ENCODE results near the gene OR4K2.
"Not testable (repeated sequence)": the region's sequence is repeated elsewhere in the genome, so short reads cannot be mapped to it uniquely, and the experiment has no call there.

OR4K2 gene

DNA sequence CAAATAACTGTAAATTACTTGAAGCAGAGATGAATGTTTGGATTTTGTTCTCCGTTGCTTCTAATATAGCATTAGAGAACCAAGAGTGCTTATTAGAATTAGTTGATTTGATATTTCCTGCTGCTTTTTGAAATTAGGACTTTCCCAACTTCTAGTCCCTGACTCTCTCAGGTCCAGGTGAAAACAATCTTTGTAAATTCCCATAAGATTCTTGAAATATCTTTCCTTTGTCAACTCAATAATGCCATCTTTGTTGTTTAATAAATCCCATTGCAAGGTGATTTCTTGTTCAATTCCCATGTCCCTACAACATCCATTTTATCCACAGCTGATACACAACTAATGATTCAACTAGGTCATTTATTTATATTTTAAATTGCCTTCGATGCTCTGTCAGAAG, at the start of gene OR4K2:
OR4K2 (plus strand) TSS at position 301 of the 400 bp plus-strand sequence. CDS start 1,126 bp downstream, outside the sequence.
- DNase-seq, result no peak

- DNase-seq, result not testable (repeated sequence)
These were observed 47.2 kb upstream of the OR4K2 start for GRCh38 chr14:19827626-19828244.

- DNase-seq, result no peak
These were observed 46.6 kb upstream of the OR4K2 start for GRCh38 chr14:19828314-19828713.

DNA sequence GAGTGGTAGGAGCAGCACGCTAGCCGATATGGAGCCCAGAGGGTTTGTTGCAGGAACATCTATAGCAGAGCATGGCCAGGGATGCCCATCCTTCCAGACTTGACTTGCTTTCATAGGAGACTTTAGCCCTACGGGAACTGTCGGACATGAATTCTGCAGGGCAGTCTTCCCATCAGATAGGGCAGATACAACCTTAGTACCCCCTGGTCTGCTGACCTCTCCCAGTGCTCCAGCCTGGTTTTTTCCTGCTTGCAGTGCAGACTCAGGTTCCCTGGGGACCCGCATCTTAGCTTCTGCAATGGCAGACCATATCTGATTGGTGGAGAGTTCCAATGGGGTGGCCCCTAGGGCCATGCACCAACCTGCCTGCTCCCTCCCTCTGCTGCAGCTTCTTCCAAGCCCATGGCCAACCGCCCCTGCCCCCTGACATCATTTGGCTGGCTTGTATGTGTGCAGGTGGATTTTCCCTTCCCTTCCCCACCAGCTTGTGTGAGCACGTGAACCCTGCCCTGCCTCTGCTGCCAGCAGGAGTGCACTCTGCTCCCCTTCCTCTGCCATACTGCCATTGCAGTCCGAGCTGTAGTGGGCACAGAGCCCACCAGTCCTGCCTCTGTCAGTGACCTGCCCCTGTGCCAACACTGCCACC, 40.6 kb upstream of the OR4K2 start:
- not testable (repeated sequence) for DNase-seq

DNA sequence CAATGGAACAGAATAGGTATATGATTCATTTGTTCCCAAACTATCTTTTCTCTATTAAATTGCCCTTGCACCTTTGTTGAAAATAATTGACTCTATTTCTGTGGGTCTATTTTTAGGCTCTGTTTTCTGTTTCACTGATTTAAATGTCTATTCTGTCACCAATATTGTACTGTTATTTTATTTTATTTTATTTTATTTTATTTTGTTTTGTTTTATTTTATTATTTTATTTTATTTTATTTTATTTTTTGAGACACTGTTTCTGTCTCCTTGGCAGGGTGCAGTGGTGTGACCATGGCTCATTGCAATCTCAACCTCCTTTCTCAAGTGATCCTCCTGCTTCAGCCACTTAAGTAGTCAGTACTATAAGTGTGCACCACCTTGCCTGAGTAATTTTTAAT, 36.5 kb upstream of the OR4K2 start:
- no peak for DNase-seq

- no peak for DNase-seq
These were observed 23.6 kb upstream of the OR4K2 start for GRCh38 chr14:19851365-19851764.

DNA sequence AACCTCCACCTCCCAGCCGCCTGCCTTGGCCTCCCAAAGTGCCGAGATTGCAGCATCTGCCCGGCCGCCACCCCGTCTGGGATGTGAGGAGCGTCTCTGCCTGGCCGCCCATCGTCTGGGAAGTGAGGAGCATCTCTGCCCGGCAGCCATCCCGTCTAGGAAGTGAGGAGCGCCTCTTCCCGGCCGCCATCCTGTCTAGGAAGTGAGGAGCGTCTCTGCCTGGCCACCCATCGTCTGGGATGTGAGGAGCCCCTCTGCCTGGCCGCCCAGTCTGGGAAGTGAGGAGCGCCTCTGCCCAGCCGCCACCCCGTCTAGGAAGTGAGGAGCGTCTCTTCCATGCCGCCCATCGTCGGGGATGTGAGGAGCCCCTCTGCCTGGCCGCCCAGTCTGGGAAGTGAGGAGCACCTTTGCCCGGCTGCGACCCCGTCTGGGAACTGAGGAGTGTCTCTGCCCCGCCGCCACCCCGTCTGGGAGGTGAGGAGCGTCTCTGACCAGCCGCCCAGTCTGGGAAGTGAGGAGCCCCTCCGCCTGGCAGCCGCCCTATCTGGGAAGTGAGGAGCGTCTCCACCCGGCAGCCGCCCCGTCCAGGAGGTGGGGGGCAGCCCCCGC, 8.8 kb upstream of the OR4K2 start:
- DNase-seq, result not testable (repeated sequence)

DNA sequence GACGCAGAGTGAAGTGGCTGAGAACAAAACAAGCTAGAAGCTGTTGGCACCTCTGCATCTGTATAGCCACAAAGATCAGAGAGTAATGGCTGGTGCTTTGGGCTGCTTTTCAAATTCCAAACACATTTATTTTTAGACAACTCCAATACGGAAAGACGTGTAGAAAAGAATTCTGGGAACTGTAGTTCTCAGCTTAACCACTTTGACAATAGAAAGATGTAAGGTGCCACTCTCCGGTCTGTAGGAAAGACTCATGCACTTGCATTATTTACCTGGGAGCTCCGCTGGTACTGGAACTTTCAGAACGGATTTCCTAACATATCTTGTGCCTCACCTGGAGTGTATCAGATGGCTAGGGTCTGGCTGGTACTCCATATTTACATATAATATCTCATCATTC, 1.8 kb upstream of the OR4K2 start:
- no peak for DNase-seq

DNA sequence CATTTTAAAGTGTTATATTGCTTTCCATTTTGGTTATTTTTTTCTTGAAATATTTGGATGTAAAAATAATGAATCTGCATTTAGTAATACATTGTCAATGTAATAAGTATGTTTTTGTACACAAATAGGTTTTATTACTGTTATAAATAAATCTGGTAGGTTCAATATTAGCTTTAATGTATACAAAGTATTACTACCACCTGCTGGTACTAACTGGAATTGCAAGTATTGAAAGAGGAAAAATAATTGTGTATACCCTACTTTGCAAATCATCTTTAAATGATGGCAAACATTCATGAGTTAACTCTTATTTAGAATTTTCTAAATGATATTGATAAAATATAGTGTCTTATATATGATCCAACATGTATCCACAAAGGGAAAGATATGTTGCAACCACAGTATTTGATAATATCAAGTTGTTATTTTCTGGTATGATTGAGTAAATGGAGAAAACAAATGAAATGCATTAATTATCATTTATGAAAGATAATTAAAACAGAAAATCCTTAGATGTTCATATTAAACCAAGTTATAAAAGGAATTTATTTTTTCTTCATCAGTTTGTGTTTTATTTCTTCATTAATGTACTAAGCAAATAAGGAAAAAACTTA, 3.2 kb downstream of the OR4K2 start:
- no peak for DNase-seq

DNA sequence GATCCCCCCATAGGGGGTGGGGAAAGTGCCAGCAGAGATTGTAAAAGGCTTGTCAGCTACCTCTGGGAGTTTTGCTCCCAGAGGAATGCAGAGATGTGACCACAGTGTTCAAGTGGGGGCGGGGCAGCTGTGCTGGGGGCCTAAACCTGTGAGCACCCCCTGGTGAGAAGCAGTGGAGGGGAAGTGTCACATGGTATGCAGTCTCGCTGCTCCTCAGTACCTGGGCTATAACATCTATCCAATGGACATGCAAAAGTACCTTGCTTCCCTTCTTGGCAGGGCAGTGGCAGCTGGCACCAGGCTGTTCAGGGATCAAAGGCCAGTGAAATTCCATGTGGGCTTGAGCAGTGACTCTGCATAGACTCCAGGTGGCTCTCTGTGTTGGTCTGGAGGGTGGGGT, 20.3 kb downstream of the OR4K2 start:
- DNase-seq, result no peak

DNA sequence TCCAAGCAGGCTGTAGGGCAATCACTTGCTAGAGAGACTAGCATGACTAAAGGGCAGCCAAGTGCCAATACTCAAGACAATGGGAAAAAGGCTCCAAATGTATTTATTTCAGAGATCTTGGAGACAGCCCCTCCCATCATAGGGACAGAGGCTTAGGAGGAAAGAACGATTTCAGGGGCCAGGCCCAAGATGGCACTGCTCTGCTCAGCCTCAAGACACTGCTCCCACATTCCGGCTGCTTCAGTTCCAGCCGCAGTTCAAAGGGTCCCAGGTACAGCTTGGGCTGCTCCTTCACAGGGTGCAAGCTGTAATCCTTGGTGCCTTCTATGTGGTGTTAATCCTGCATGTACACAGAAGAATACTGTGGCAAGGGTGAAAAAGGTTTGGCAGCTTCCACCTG, 26.1 kb downstream of the OR4K2 start:
- no peak for DNase-seq

GRCh38 chr14:19902409-19902808, 27.5 kb downstream of the OR4K2 start:
- no peak for DNase-seq

GRCh38 chr14:19906665-19907064, 31.7 kb downstream of the OR4K2 start:
- no peak for DNase-seq

DNA sequence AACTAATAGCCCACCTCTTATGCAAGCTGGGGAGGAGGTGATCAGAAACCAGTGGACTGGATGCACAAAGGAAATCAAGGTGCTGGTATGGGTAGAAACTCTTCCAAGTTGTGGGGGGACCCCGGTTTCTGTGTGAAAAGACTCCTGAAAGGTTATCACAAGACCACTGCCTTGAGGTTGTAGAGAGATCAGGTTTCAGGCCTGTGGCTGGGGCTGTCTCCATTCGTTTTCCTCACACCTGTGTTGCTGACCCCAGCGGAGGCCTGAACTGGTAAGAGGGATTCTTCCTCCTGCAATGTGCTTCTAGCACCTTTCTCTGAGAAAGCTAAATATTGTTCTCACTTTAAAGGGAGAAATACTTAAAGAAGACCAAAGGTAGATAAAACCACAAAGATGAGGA, 36.2 kb downstream of the OR4K2 start:
- no peak for DNase-seq

DNA sequence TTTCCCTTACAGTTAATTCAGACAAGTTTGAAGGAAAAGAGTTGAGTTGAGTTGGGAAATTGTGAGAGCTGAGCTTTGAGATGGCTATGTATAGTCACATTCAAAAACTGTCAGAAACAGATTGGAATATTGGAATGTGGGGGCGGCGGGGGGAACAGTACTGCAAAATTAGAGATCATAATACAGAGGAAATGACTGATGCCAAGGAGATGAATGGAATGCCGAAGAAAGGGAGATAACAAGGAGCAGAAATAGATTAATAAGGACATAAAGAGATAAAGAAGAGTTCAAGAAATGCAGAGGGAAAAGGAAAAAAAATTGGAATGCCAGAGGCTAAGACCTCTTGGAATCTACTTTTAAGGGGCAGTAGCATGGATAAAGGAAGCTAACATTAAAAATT, 42.3 kb downstream of the OR4K2 start:
- DNase-seq, result no peak

DNA sequence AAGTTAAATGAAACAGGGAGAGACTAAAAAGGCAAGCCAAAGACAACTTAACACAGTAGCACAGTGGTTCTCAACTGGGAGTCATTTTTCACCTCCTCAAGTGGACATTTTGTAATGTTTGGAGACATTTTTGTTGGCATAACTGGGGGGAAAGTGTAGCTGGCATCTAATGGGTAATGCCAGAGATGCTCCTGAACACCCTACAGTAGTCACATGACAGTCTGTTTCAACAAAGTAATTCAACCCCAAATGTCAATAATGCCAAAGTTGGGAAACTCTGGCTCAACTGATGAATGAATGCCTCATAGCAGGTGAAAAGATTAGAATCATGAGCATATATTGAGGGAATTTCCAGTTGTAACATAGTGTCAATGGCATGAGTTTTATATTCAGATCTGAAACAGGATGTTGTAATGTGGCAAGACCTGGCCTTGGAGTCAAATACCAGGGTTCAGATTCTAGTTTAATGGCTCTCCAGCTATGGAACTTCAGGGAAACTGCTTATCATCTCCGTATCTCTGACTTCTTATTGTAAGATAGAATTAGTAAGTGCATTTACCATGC, 43.1 kb downstream of the OR4K2 start:
- no peak for DNase-seq

DNA sequence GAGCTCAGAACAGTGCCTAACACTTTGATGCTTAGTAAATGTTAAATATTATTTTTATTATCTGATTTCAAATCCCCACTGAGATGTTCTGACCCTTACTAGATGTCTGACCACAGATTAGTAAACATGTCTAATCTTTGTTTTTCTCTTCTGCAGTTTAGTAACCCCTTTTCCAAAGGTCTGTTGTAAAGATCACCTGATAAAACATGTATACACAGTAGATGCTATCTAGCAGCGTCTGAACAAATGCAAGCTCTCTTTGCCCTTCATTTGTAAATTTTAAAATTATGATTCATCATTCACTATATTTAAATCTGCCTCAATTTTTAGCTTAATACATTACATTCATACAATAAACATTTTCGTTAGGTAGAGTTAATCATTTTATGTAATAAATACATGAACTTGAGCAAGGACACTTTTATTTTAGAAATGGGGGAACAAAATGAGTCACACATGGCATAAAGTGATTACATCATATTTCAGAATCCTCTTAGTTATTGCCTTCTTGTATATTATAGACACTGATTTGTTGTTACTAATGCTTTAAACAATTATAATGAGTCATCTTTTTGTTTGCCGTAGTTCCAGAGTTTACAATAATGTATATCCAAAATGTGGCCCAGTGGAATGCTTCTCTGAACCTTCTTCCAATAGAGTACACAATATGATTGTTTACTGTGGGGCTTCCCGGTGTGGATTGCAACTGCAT, 43.8 kb downstream of the OR4K2 start:
- DNase-seq, result no peak

DNA sequence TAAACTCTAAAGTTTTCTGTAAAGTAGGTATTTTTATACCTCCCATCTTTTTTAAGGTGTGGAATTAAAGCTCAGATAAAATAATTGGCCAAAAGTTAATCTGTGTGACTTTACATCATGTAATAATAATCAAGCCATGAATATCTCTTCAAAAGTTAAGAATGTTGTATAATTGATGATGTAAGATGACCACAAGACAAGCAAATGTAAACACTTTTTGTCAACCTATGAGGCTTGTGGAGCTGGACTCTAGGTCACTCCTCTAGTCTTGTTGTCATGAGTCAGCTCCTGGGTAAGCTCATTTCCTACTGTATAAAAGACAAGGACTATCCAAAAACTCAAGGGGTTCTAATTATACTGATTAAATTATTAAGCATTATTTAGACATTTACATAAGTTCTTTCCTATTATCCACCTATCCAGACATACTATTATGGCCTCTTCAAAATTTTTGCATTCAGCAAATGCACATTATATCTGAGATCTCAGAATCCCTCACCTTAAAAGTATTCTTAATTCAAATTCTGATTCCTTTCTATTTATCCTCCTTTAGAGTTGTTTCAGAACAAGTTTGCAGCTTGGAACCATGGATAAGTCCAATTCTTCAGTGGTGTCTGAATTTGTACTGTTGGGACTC, 45.2 kb downstream of the OR4K2 start, which contains the start of gene OR4K5:
OR4K5 (plus strand) TSS at position 587 of the 637 bp plus-strand sequence; CDS start at position 587, 0 bp downstream.
- DNase-seq, result no peak

DNA sequence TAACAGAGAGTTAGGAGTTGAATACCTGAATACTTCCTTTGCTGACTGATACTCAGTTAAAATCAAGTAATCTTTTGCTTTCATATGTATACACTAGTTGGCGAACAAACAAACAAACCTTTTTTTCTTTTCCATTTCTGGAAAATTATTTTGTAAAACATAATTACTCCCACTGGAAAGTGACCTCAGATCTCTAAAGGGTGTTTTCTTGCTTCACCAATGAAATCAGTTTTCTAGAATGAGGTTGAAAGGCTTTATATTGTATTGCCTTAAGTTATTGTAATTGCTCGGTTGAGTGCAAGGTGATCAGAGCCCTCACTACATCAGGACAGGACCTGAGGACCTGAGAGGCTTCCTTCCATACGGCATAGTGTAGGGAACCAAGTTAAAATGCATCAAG, 55.7 kb downstream of the OR4K2 start, which contains the start of gene OR4K1:
OR4K1 (plus strand) TSS at position 301 of the 400 bp plus-strand sequence. CDS start 4,750 bp downstream, outside the sequence.
- no peak for DNase-seq

All from activated T-cell treated with anti-CD3 and anti-CD28 coated beads, Interleukin-2, amount 50 U/mL, for 1 hour (primary cell).